K562 (cell line): ENCODE data around the gene TTC28. TPM values are rescaled to one million over a fixed set of nuclear protein-coding genes. Genes with fewer than 3 reads are reported as not detected.

Source experiments
- ATAC-seq: fragments of 200-7000 bp; cut with Tn5 transposase; 3 replicates; pipeline ENCODE4 v1.9.1; 2020; ENCODE audit warnings: moderate library complexity
- BruUV-seq: library from RNA; stranded (reverse); fragments of 400-500 nt; replicated peaks from 2 replicates; lab custom pipeline; 2021; lab: Mats Ljungman, UMichigan
- CTCF ChIA-PET: fragments of 300-600 bp; formaldehyde crosslinking; extraction: SDS; loops from one replicate; lab custom pipeline; 2021; ENCODE audit warnings: low intra/inter-chr PET ratio; lab: Yijun Ruan, JAX
- POLR2A ChIA-PET: fragments of 300-600, 350-650 bp; sonication (Branson Sonifier 250); formaldehyde crosslinking; extraction: SDS; loops from one replicate; lab custom pipeline; 2021; ENCODE audit warnings: antibody characterized with exemption, inconsistent platforms; lab: Yijun Ruan, JAX
- DNase-seq, 4 experiments: peaks; one replicate each; pipeline versions ENCODE4 v3.0.0 to v3.0.0-alpha.2; 2011 to 2018; ENCODE audit warnings: low spot score in 3 of 4, mixed read lengths in 3 of 4; ENCODE audit errors: extremely low read depth in 1 of 4
- FAIRE-seq: peaks from 2 replicates; lab custom pipeline; 2011; peaks lifted over from hg19 to GRCh38; lab: Jason Lieb, UNC
- H2AFZ ChIP-seq: 2 replicates; pipeline ENCODE4 v1.6.0; 2011; ENCODE audit warnings: low read depth, low read length, control low read depth, inconsistent platforms
- H3K27ac ChIP-seq: fragments of 200-600 bp; 3 replicates; pipeline ENCODE4 v1.8.0; 2011; ENCODE audit warnings: low read depth, mild to moderate bottlenecking, control low read depth, inconsistent platforms, low read length, moderate library complexity, mixed read lengths; ENCODE audit errors: extremely low read depth
- H3K27me3 ChIP-seq, 2 experiments: fragments of 300-600 bp in 1 of 2; 2 replicates in 1 of 2; 3 replicates in 1 of 2; pipeline versions ENCODE4 v1.6.0 to v1.8.0; 2011; ENCODE audit warnings: inconsistent platforms in 2 of 2, low read length in 2 of 2, mild to moderate bottlenecking in 1 of 2, mixed read lengths in 1 of 2, moderate library complexity in 1 of 2; ENCODE audit not compliant: control insufficient read depth in 2 of 2, insufficient read depth in 2 of 2
- H3K36me3 ChIP-seq: fragments of 300-600 bp; 3 replicates; pipeline ENCODE4 v1.8.0; 2011; ENCODE audit warnings: mild to moderate bottlenecking, low read length, inconsistent platforms; ENCODE audit not compliant: control insufficient read depth, insufficient read depth
- H3K4me1 ChIP-seq, 2 experiments: fragments of 200-600 bp in 1 of 2; replicated peaks in 1 of 2; 2 replicates in 1 of 2; 3 replicates in 1 of 2; pipeline versions ENCODE4 v1.5.1 to v1.8.0; 2011; ENCODE audit warnings: inconsistent platforms in 2 of 2, low read length in 2 of 2, mild to moderate bottlenecking in 1 of 2, mixed read lengths in 1 of 2, moderate library complexity in 1 of 2; ENCODE audit not compliant: control insufficient read depth in 2 of 2, insufficient read depth in 2 of 2
- H3K4me2 ChIP-seq: 2 replicates; pipeline ENCODE4 v1.6.1; 2011; ENCODE audit warnings: low read length, control low read depth, inconsistent platforms, mixed read lengths; ENCODE audit not compliant: insufficient read depth
- H3K4me3 ChIP-seq: fragments of 200-600 bp; sonication (generic), shearing (Covaris generic); 2 replicates; pipeline ENCODE4 v1.5.1; 2016; ENCODE audit warnings: control low read depth, inconsistent platforms
- H3K79me2 ChIP-seq: fragments of 200-600 bp; 3 replicates; pipeline ENCODE4 v1.8.0; 2011; ENCODE audit warnings: low read length, inconsistent platforms; ENCODE audit not compliant: control insufficient read depth, insufficient read depth
- H3K9ac ChIP-seq, 2 experiments: 2 replicates each; pipeline versions ENCODE4 v1.6.0 to v1.6.1; 2011; ENCODE audit warnings: low read depth in 2 of 2, low read length in 2 of 2, control low read depth in 1 of 2, inconsistent platforms in 1 of 2, mild to moderate bottlenecking in 1 of 2, mixed read lengths in 1 of 2; ENCODE audit not compliant: insufficient read depth in 1 of 2
- H3K9me1 ChIP-seq: one replicate; pipeline ENCODE4 v1.6.0; 2011; ENCODE audit warnings: inconsistent platforms, mild to moderate bottlenecking, low read length, moderate library complexity; ENCODE audit not compliant: control insufficient read depth, insufficient read depth
- H3K9me3 ChIP-seq: replicated peaks from 2 replicates; pipeline ENCODE4 v1.5.1; 2011; ENCODE audit warnings: low read depth, low read length, inconsistent platforms; ENCODE audit not compliant: control insufficient read depth, insufficient read depth
- H4K20me1 ChIP-seq: replicated peaks from 2 replicates; pipeline ENCODE4 v1.6.1; 2011; ENCODE audit warnings: low read length, inconsistent platforms, mixed read lengths; ENCODE audit not compliant: control insufficient read depth, insufficient read depth
- CHCHD3 ChIP-seq: fragments of 250-450 bp; sonication (Bioruptor Pico); IDR thresholded peaks from 2 replicates; pipeline ENCODE4 v2.1.2; 2022; ENCODE audit warnings: mild to moderate bottlenecking
- KLF1 ChIP-seq: fragments of 450-650 bp; IDR thresholded peaks from 2 replicates; pipeline ENCODE4 v1.6.1; 2016; ENCODE audit warnings: missing genetic modification characterization, missing compliant biosample characterization
- MEF2A ChIP-seq: IDR thresholded peaks from 2 replicates; pipeline ENCODE4 v1.6.1; 2011; ENCODE audit warnings: low read depth, mild to moderate bottlenecking, low read length, moderate library complexity; ENCODE audit not compliant: control insufficient read depth
- TFAM ChIP-seq: fragments of 250-450 bp; sonication (Bioruptor Pico); conservative IDR thresholded peaks from 2 replicates; pipeline ENCODE4 v1.5.0; 2021; ENCODE audit warnings: mild to moderate bottlenecking, moderate library complexity
- ZNF444 ChIP-seq: fragments of 250-450 bp; sonication (Bioruptor Pico); IDR thresholded peaks from 2 replicates; pipeline ENCODE4 v1.4.0; 2020; ENCODE audit warnings: mild to moderate bottlenecking, moderate library complexity
- ZNF830 ChIP-seq: fragments of 250-450 bp; sonication (Bioruptor Pico); IDR thresholded peaks from 2 replicates; pipeline ENCODE4 v1.5.0; 2021; ENCODE audit warnings: mild to moderate bottlenecking
- WGBS: fragments of 100-300 bp; shearing (Covaris generic); methylation state at CpG from one replicate; pipeline ENCODE4 v1.1.6; 2016; ENCODE audit warnings: low coverage, mixed read lengths; ENCODE audit not compliant: insufficient coverage; ENCODE audit errors: missing lambda C conversion rate; 5-methylcytosine and 5-hydroxymethylcytosine counted together
- in situ Hi-C: fragments of 300-500 bp; cut with MboI; formaldehyde crosslinking; loops from 4 replicates; pipeline ENCODE4 v1.15.0; 2018; ENCODE audit warnings: inconsistent platforms, mixed read lengths
- intact Hi-C: fragments of 100-400 bp; cut with micrococcal nuclease; formaldehyde crosslinking; loops from 2 replicates; pipeline ENCODE4 v1.14.2; 2022
- polyA plus RNA-seq, 8 experiments: library from polyadenylated mRNA; depleted of rRNA in 4 of 8; stranded (reverse) in 5 of 8; unstranded in 3 of 8; fragments of >200 nt; fragmentation: Nextera tagmentation in 2 of 8; fragmentation: Illumina TruSeq in 1 of 8; extraction: Ambion mirVana in 2 of 8; extraction: Trizol in 1 of 8; gene quantifications; 2 replicates each; pipeline versions ENCODE4 v1.2.1 to v1.2.3, GENCODE V29; 2011 to 2014; ENCODE audit warnings: inconsistent platforms in 1 of 8, missing spikeins in 1 of 8
- total RNA-seq, 7 experiments: library from RNA; depleted of rRNA in 6 of 7; stranded (reverse); fragments of >200 nt in 6 of 7; fragmentation: Illumina TruSeq in 2 of 7; extraction: Trizol in 2 of 7; gene quantifications; 2 replicates each; pipeline versions ENCODE4 v1.2.1 to v1.2.3, GENCODE V29; 2011 to 2021; ENCODE audit warnings: low replicate concordance in 1 of 7

TTC28 gene
- total and polyA plus RNA-seq, 9 of the 15 experiments (the other 6 are each of a cell fraction or from before 2014, with no cell fraction given): 0.22 to 10.7 (median 3.1) TPM

GRCh38 chr22:28014211-28015045 is 665.2 kb downstream of the TTC28 start:
- ChIA-PET POLR2A (no interaction called here), CTCF (no interaction called here)
- Histone ChIP-seq H3K9me1 (peaks cover 3% of the 10 kb centered on the region), H3K36me3 (no peaks in the 10 kb centered on the region), H3K79me2 (no peaks in the 10 kb centered on the region)
- intact Hi-C loops: no loop called here
- TF ChIP-seq CHCHD3 (no peak), KLF1 (no peak), MEF2A (no peak), ZNF830 (CRISPR knock-in tag) (no peak), TFAM (CRISPR knock-in tag) (no peak), ZNF444 (CRISPR knock-in tag) (no peak)
- TF ChIP-seq, all 486 proteins: peak for 0
- WGBS: 45% methylated on average over 12 of the region's 18 CpGs
- DNase-seq (no peak), FAIRE-seq (no peak), ATAC-seq (no peak)
- no peaks in the 10 kb centered on the region for H3K27me3 ChIP-seq
- H4K20me1 ChIP-seq: 0 out of 2 replicates have a peak, but pooled peaks cover 2% of the 10 kb centered on the region
- H3K9me3 ChIP-seq: no peaks in the 10 kb centered on the region
- H3K4me1 ChIP-seq: no peaks in the 10 kb centered on the region; a peak in 1 of 5 replicates
- H3K27ac ChIP-seq: no peak overlapping the region
- H3K4me3 ChIP-seq: no peak overlapping the region
- H2AFZ ChIP-seq: no peak overlapping the region
- BruUV-seq: no TSS peak
- no peak overlapping the region for H3K4me2 ChIP-seq
- in situ Hi-C loops: loop anchor here (25.0 kb wide), 2 partner anchors 602 to 1252 kb away; no protein-coding TSS in a partner anchor
- no peak overlapping the region for H3K9ac ChIP-seq
